ENCODE data around the gene SCO2. TPM values are rescaled to one million over a fixed set of nuclear protein-coding genes. Genes with fewer than 3 reads are reported as not detected.

Gene SCO2
- total RNA-seq, 1 experiment from 2014 or later: 7.0 TPM

DNA sequence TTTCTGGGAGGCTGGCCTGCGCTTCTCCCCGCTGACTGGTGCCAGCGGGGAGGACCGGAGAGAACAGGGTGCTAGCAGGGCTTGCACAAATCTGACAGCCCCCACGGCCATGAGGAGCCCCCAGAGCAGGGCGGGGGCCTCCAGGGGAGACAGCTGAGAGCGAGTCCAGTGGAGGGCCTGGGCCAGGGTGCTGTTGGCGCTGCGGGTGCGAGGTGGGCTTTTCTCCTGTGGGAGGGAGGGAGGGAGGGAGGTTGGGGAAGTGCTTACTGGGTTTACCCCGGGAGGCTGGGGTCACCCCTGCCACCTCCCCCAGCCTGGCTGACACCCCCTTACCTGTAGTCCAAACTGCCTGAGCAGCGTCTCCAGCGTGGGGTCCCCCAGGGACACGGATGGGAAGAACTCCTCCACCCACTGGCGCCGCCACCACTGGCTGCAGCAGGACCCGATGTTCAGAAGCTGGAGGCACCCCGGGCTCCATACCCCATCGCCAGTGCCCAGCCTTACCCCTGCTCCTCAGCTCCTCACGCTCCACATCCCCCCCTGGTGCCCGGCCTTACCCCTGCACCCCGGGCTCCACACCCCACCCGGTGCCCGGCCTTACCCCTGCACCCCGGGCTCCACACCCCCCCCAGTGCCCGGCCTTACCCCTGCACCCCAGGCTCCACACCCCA lies 21.8 kb downstream of the SCO2 start:
- Histone ChIP-seq H3K27me3 (ENCODE audit: insufficient read depth, low read length) (no peaks in the 10 kb centered on the region), H3K4me3 (replicated peaks in 1 of 2; ENCODE audit: low read depth in 1 of 2, low read length in 2 of 2) (no peak overlapping the region), H3K36me3 (ENCODE audit: control insufficient read depth in 1 of 2, insufficient read depth in 2 of 2, low read length in 2 of 2) (0 out of 4 replicates have a peak, but pooled peaks cover 0 to 8% of the 10 kb centered on the region in 2 experiments), H3K9me2 (ENCODE audit: insufficient read depth) (no peaks in the 10 kb centered on the region), H3K9ac (ENCODE audit: low read length) (no peak overlapping the region), H3K79me2 (ENCODE audit: insufficient read depth, low read length) (peaks cover 23% of the 10 kb centered on the region), H2AFZ (ENCODE audit: low read depth, low read length, poor library complexity, severe bottlenecking) (no peak overlapping the region), H3K4me2 (ENCODE audit: low read length) (no peak overlapping the region), H3K9me3 (ENCODE audit: control insufficient read depth in 1 of 2, insufficient read depth in 1 of 2, low read depth in 1 of 2, low read length in 2 of 2) (no peaks in the 10 kb centered on the region), H3K4me1 (ENCODE audit: control insufficient read depth in 1 of 2, insufficient read depth in 2 of 2, low read length in 2 of 2) (peaks cover 2 to 11% of the 10 kb centered on the region in 2 experiments; a peak in 3 of 4 replicates), H3K27ac (ENCODE audit: low read depth, low read length) (no peak overlapping the region), H4K20me1 (ENCODE audit: insufficient read depth) (no peaks in the 10 kb centered on the region)
- POLR2A ChIA-PET: no interaction called here
- no TSS peak for BruUV-seq (replicated peaks)
- DNase-seq (ENCODE audit: low read depth, low spot score): no peak
- no peak for ATAC-seq
- RAD21 ChIA-PET (ENCODE audit: low non-redundant PET in 1 of 2, low total read pairs in 2 of 2, uncharacterized antibody in 2 of 2, unreplicated experiment in 2 of 2): no interaction called here
- CTCF ChIA-PET: interaction anchor here (0.6 kb wide), 1 partner anchor 78 kb away, joined by 3 read pairs; no protein-coding TSS in a partner anchor
- intact Hi-C loops (cut with micrococcal nuclease): no loop called here
- no peak for TF ChIP-seq ELF1 (IDR thresholded peaks at IDR 0.05; ENCODE audit: borderline replicate concordance, low read depth)
- TF ChIP-seq, protein P1, sequence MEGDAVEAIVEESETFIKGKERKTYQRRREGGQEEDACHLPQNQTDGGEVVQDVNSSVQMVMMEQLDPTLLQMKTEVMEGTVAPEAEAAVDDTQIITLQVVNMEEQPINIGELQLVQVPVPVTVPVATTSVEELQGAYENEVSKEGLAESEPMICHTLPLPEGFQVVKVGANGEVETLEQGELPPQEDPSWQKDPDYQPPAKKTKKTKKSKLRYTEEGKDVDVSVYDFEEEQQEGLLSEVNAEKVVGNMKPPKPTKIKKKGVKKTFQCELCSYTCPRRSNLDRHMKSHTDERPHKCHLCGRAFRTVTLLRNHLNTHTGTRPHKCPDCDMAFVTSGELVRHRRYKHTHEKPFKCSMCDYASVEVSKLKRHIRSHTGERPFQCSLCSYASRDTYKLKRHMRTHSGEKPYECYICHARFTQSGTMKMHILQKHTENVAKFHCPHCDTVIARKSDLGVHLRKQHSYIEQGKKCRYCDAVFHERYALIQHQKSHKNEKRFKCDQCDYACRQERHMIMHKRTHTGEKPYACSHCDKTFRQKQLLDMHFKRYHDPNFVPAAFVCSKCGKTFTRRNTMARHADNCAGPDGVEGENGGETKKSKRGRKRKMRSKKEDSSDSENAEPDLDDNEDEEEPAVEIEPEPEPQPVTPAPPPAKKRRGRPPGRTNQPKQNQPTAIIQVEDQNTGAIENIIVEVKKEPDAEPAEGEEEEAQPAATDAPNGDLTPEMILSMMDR (IDR thresholded peaks at IDR 0.05 in 2 of 3, conservative IDR thresholded peaks at IDR 0.05 in 1 of 3; ENCODE audit: borderline replicate concordance in 1 of 3, insufficient read depth in 1 of 3, low read depth in 2 of 3, low read length in 2 of 3): 0 out of 6 replicates have a peak, but pooled peaks of 1 of the 3 experiments have one; percentile 10

DNA sequence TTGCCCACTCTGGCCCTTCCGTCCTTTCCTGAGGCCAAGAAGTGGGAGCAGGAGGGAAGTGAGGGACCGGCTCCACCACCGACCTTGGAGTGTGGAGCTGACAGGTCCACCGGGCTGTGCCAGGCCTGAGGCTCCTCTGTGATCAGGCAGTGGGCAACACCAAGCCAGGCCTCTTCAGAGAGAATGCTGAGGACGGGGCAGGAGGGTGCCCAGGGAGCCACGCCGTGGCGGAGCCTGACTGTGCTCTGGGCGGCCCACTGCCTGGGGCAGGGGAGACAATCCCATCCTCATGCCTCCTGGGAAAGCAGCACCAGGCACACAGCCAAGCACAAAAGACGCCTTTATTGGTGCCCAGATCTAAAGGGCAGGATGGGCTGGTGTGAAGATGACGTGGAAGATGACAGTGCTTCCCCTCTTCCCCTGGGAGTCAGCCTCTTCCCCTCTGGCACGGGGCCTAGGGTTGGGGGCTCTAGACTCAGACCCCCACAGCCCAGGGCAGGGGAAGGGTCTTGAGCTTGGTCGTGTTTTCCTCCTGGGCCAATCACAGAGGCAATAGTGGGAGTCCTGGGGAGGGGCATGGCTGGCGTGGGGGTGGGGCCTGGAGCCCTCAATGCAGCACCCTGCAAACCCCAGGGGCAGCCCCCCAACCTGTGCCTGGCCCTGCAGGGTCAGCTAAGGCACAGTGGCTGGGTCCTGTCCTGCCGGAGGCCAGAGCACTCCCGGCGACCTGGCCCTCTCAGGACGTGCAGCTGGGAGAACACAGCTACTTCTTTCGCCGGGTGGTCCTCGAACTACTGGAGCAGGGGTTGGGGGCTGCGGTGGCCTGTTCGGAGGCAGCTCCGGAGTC lies 22.5 kb downstream of the SCO2 start:
- RAD21 ChIA-PET (ENCODE audit: low non-redundant PET in 1 of 2, low total read pairs in 2 of 2, uncharacterized antibody in 2 of 2, unreplicated experiment in 2 of 2): no interaction called here
- CTCF ChIA-PET: interaction anchor here (0.6 kb wide), 1 partner anchor 78 kb away, joined by 3 read pairs; no protein-coding TSS in a partner anchor
- ATAC-seq (no peak), DNase-seq (ENCODE audit: low read depth, low spot score) (no peak)
- no peak overlapping the region for H3K9ac ChIP-seq (ENCODE audit: low read length)
- H3K4me1 ChIP-seq (ENCODE audit: control insufficient read depth in 1 of 2, insufficient read depth in 2 of 2, low read length in 2 of 2): peaks cover 4 to 16% of the 10 kb centered on the region in 2 experiments; a peak in 3 of 4 replicates
- peaks cover 17% of the 10 kb centered on the region for H3K79me2 ChIP-seq (ENCODE audit: insufficient read depth, low read length)
- POLR2A ChIA-PET: no interaction called here
- no peak overlapping the region for H3K4me3 ChIP-seq (replicated peaks in 1 of 2; ENCODE audit: low read depth in 1 of 2, low read length in 2 of 2)
- intact Hi-C loops (cut with micrococcal nuclease): no loop called here
- H3K9me2 ChIP-seq (ENCODE audit: insufficient read depth): no peaks in the 10 kb centered on the region
- no peaks in the 10 kb centered on the region for H3K9me3 ChIP-seq (ENCODE audit: control insufficient read depth in 1 of 2, insufficient read depth in 1 of 2, low read depth in 1 of 2, low read length in 2 of 2)
- H3K36me3 ChIP-seq (ENCODE audit: control insufficient read depth in 1 of 2, insufficient read depth in 2 of 2, low read length in 2 of 2): 0 out of 4 replicates have a peak, but pooled peaks cover 0 to 8% of the 10 kb centered on the region in 2 experiments
- no peaks in the 10 kb centered on the region for H4K20me1 ChIP-seq (ENCODE audit: insufficient read depth)
- no peak overlapping the region for H3K4me2 ChIP-seq (ENCODE audit: low read length)
- H3K27ac ChIP-seq (ENCODE audit: low read depth, low read length): no peak overlapping the region
- BruUV-seq (replicated peaks): no TSS peak
- no peak overlapping the region for H2AFZ ChIP-seq (ENCODE audit: low read depth, low read length, poor library complexity, severe bottlenecking)
- H3K27me3 ChIP-seq (ENCODE audit: insufficient read depth, low read length): no peaks in the 10 kb centered on the region
- no peak for TF ChIP-seq ELF1 (IDR thresholded peaks at IDR 0.05; ENCODE audit: borderline replicate concordance, low read depth)
- no peak for TF ChIP-seq EZH2 (IDR thresholded peaks at IDR 0.05)
- no peak for TF ChIP-seq RAD21 (IDR thresholded peaks at IDR 0.05; ENCODE audit: low read depth)
- TF ChIP-seq EGR1 (IDR thresholded peaks at IDR 0.05; ENCODE audit: low read depth): no peak
- no peak for TF ChIP-seq YY1 (IDR thresholded peaks at IDR 0.05; ENCODE audit: extremely low read depth, insufficient replicate concordance, low read depth, low read length)
- no peak for TF ChIP-seq POLR2AphosphoS5 (IDR thresholded peaks at IDR 0.05; ENCODE audit: low read depth, low read length)
- no peak for TF ChIP-seq SP1 (IDR thresholded peaks at IDR 0.05; ENCODE audit: low read depth)
- TF ChIP-seq, protein P2, sequence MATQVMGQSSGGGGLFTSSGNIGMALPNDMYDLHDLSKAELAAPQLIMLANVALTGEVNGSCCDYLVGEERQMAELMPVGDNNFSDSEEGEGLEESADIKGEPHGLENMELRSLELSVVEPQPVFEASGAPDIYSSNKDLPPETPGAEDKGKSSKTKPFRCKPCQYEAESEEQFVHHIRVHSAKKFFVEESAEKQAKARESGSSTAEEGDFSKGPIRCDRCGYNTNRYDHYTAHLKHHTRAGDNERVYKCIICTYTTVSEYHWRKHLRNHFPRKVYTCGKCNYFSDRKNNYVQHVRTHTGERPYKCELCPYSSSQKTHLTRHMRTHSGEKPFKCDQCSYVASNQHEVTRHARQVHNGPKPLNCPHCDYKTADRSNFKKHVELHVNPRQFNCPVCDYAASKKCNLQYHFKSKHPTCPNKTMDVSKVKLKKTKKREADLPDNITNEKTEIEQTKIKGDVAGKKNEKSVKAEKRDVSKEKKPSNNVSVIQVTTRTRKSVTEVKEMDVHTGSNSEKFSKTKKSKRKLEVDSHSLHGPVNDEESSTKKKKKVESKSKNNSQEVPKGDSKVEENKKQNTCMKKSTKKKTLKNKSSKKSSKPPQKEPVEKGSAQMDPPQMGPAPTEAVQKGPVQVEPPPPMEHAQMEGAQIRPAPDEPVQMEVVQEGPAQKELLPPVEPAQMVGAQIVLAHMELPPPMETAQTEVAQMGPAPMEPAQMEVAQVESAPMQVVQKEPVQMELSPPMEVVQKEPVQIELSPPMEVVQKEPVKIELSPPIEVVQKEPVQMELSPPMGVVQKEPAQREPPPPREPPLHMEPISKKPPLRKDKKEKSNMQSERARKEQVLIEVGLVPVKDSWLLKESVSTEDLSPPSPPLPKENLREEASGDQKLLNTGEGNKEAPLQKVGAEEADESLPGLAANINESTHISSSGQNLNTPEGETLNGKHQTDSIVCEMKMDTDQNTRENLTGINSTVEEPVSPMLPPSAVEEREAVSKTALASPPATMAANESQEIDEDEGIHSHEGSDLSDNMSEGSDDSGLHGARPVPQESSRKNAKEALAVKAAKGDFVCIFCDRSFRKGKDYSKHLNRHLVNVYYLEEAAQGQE (IDR thresholded peaks at IDR 0.05; ENCODE audit: low read depth): no peak
- no peak for TF ChIP-seq POLR2A (IDR thresholded peaks at IDR 0.05; ENCODE audit: borderline replicate concordance, extremely low read depth, insufficient read depth, insufficient read length)

Measured in HCT116 (cell line).